Measurements from ENCODE around the gene UVSSA.

UVSSA gene

DNA sequence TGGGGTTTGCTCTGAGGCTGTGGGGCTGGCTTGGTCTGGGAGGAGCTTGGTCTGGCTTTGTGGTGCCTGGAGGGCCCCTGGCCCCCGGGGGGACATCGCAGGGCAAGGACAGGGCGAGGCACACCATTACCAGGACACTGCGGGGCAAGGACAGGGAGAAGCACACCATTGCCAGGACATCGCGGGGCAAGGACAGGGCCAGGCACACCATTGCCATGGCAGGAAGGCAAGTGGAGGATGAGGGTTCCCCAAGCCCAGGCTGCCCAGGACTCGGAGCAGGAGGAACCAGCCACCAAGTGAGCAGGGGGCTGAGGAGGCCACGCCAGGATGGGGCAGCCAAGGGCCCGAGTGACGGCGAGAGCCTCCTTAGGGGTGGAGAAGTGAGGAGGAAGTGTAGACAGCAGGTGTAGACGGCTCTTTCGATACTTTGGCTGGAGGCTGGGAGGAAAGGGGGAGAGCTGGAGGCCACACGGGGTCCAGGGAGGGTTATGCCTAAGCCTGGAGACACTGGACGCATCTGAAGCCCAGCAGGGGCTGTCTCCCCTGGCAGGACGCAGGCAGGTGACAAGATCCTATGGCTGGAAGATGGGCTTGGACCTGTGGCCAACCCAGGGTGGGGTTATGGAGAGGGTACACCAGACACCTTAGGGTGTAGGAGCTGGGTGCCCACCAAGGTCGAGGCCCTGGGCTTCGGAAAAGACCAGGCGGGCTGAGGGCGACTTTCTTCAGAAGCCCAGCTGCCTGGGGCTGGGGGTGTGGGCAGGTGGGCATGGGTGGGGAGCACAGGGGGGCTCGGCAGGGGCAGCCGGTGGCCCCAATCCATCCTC is 51.9 kb downstream of the UVSSA start:
- no peak for DNase-seq

- no peak for DNase-seq
Observed at GRCh38 chr4:1399508-1400190, 52.6 kb downstream of the UVSSA start.

GRCh38 chr4:1400191-1400805 is 53.3 kb downstream of the UVSSA start:
- DNase-seq, result no peak

GRCh38 chr4:1400831-1401408 is 53.9 kb downstream of the UVSSA start:
- no peak for DNase-seq

DNA sequence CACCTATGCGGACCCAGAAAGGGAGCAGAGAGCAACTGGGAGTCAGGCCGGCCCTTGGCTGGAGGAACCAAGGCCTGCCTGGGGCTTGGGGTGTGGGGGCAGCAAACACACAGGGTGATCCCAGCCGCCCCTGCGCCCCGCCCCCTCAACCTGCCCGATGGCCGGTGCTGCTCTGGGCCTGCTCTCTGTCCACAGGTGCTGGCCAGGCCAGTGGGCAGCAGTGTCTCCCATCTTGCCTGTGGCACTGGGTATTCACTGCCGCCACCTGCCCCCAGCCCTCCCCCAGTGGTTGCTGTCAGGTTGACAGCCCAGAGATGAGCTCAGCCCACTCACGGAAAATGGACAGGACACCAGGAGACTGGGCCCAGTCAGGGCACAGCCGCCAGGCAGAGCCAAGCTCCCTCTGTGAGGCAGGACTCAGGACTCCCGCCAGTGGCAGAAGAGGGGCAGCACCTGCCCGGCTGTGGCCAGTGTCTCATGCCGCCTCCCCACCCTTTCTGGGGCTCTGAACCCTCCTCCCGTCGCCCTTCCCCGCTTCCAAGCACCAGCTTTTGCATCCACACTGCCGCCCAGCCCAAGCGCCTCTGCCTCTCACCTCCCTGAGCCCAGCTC is 54.5 kb downstream of the UVSSA start:
- no peak for DNase-seq

- DNase-seq, result no peak
Observed at GRCh38 chr4:1402021-1402515, 55.1 kb downstream of the UVSSA start.

DNA sequence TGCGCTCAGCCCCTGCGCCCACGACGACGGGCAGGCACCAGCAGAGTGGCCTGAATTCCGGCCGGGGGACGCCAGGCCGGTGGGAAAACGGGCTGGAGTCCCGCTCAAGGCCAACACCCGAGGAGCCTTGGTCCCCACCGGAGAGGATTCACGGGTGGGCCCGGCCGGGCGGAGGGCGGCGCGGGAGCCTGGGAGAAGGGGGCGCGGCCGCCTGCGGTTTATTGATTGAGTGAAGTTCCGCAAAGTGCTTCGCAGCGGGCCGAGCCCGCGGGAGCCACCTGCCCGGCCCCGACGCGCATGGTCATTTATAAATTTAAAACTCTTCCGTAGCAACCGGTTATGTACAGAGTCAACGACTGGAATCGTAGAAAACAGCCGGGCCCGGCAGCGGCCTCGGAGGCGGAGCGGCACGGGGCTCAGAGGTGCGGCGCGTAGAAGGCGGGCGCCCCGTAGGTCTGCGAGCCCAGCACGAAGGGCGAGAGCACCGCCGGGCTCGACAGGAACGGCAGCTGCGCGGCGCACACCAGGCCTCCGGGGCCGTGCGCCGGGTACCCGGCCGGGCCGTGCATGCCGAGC is 55.6 kb downstream of the UVSSA start:
- no peak for DNase-seq

- no peak for DNase-seq
Observed at GRCh38 chr4:1403177-1403583, 56.2 kb downstream of the UVSSA start.

GRCh38 chr4:1403591-1404572 is 56.9 kb downstream of the UVSSA start:
- no peak for DNase-seq

DNA sequence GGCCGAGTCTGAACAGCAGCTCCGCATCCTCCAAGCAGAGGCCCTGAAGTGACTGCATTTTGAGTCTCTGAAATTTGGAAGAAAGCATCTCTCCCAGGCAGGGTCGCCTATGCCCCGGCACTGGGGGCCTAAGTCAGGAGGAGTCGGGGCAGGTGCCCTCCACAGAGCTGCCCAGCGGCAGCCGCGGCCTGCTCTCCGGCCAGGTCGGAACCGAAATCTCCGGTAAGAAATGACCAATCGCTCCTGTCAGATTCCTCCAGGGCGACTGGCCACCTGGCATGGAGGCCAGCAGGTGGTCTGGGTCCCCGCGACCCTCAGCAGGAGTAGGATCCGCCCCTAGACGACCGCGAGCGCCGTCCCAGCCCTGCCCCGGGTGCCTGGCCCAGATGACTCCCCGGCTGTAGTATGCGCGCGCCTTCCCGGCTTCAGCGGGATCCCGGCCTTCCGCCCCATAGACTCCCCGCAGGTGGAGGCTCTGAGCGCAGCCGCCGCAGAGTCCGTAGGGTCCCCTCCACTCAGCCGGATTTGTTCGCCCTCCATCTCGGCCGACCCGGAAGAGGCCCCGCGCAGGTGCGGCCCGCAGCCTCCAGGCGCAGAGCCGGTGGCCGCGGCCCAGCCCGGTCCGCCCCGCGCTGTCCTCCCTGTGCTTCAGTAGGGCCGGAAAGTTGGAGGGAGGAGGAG is 57.7 kb downstream of the UVSSA start:
- no peak for DNase-seq

- DNase-seq, result no peak
Observed at GRCh38 chr4:1405254-1405635, 58.2 kb downstream of the UVSSA start.

DNA sequence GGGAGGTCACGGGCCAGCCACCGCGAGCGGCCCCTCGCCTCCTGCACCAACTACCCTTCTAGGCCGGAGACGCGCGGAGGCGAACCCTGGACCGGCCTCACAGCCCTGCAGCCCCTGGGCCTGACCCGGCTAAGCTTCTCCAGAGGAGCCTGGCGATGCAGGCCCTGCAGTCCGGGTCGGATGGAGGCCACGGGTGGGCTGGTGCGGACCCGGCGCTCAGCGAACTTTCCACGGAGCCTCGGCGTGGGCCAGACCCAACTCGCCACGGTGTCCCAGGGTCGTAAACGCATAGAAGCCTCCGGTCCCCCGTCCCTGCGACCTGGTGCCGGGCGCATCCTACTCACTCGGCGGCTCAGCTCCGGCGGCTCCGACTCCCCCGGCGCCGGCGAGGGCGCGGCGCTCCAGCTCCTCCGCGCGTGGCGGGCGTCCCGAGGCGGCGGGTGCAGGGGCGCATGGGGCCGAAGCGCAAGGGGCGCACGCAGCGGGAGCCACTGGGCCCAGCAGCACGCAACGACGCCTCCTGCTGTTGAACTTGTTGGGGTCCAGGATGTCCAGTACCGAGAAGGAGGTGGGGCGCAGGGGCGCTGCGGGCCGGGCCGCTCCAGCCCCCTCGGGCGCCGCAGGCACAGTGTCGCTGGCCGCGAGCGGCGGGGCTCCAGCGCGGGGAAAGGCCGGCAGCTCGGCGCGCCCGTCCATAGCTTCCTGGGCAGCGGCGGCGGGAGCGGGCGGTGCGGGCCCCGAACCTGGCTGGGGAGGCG is 58.8 kb downstream of the UVSSA start:
- no peak for DNase-seq

DNA sequence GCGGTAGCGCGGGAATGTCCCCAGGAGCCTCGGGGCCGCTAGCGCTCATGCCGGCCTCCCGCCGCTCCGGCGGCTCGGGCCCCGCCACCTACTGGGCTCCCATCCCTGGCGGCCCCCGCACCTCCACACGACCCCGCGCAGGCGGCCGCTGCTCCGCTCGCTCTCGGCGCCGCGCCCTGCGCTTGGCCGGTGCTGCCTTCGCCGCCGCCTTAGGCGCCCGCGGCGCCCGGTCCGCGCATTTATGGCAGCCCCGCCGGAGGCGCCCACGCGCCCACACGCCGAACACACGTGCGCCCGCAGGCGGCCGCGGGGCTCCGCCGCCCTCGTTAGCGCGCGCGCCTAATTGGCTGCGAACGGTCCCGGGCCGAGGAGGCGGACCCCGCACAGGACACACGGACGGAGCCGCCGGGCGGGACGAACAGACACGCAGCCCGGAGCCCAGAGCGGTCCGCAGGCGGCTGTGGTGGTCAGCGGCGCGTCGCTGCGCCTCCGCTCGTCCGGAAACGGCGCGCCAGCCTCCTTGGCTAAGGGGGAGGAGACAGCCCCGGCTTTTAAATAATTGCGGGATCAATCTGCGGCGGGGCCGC is 59.5 kb downstream of the UVSSA start, which contains the start of gene NKX1-1:
Gene NKX1-1 (minus strand): TSS at position 49 of the 587 bp plus-strand sequence. CDS start 0 bp downstream, at position 49.
- DNase-seq, result no peak

- no peak for DNase-seq
Observed at GRCh38 chr4:1406981-1407656, 60.1 kb downstream of the UVSSA start.

DNA sequence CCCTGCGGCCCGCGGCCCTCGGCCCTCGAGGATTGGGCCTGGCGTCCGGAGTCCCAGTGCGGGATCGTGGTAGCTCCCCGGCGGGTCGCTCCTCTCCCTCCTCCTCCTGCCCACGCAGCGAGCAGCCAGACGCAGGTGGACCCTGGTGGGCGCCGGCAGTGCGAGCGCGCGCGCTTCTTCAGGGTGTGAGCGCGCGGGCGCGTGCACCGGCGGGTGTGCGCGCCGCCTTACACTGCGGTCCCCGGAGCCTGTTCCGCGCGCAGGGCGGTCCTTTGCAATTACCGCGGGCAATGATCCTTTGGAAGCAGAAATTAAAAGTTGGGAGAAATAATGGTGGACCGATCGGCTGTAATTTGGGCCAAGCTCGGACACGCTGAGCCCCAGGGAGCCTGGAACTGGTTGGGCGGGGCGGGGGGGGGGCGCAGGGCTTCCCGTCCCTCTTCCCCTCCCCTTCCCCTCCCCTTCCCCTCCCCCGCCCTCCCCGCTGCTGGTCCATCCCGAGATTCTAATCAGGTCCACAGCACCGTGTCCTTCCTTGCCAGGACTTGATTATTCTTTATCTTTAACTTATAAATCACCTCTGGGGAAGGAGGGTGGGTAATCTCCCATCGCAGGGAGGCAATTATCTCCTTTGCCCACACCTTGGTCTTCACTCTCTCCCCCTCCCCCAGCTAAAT is 60.8 kb downstream of the UVSSA start:
- no peak for DNase-seq

DNA sequence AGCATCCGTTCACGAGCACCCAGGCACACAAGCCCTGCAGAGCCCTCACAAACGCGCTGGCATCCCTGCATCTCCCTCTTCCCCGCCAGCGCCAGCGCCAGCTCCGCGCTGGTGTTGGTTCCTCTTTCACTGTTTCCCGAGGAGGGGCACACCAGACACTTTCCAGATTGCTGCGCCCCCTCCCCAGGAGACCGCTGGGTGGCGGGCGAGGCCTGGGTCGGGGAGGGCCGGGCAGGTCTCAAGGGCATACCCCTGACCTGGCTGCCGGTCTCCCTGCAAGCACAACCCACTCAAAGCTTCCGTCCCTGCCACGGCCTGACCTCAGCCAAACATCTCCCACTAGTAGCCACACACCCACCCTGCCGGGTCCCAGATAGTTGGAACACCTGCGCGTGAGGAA is 61.4 kb downstream of the UVSSA start:
- no peak for DNase-seq

GRCh38 chr4:1409079-1409478 is 62.1 kb downstream of the UVSSA start:
- DNase-seq, result no peak

All from stimulated activated CD4-positive, alpha-beta T cell treated with anti-CD3 and anti-CD28 coated beads, Interleukin-1b, Interleukin-23, amount 100 ng/mL, for 48 hours (primary cell).